ENCODE measurements around the gene SELENOK.

- TF ChIP-seq CTCF (IDR thresholded peaks at IDR 0.05) (no peak), EZH2 (IDR thresholded peaks at IDR 0.05; ENCODE audit: borderline replicate concordance, insufficient read depth, low read depth, low read length, poor library complexity, severe bottlenecking) (no peak)
Observed at GRCh38 chr3:53883008-53883407, 8.7 kb downstream of the SELENOK start.
